Body of pancreas (tissue), 4 donors: Measurements from ENCODE around the gene OLFML1. TPM values are rescaled to one million over a fixed set of nuclear protein-coding genes. Genes with fewer than 3 reads are reported as not detected.
A peak's percentile ranks its signal among the peaks of the same experiment; 100 is the strongest.

Experiments
- ATAC-seq: fragments of 150-250 bp; one replicate; pipeline ENCODE4 v1.9.1; 2016
- DNase-seq, 4 donors: peaks; one replicate each; pipeline ENCODE4 v3.0.0-alpha.2; 2019
- H3K27ac ChIP-seq, 4 donors: fragments of 200-600 bp; sonication (generic); 1 replicate in 3 of 4; 2 replicates in 1 of 4; pipeline versions ENCODE4 v1.5.1 to v1.6.1; 2016 to 2019; ENCODE audit warnings: mild to moderate bottlenecking in 1 of 4, mixed read lengths in 1 of 4, moderate library complexity in 1 of 4
- H3K27me3 ChIP-seq, 2 donors: fragments of 200-600 bp; sonication (generic); one replicate each; pipeline ENCODE4 v1.6.0; 2016; ENCODE audit warnings: mild to moderate bottlenecking in 1 of 2
- H3K36me3 ChIP-seq, 2 donors: fragments of 200-600 bp; sonication (generic); replicated peaks in 1 of 2; 2 replicates each; pipeline ENCODE4 v1.5.1; 2016; ENCODE audit warnings: low read depth in 2 of 2; ENCODE audit not compliant: insufficient read depth in 1 of 2
- H3K4me1 ChIP-seq: fragments of 200-600 bp; sonication (generic); one replicate; pipeline ENCODE4 v1.6.0; 2016
- H3K4me3 ChIP-seq, 2 donors: fragments of 200-600 bp; sonication (generic); 1 replicate in 1 of 2; 2 replicates in 1 of 2; pipeline ENCODE4 v1.5.1; 2016 to 2019
- H3K9me3 ChIP-seq, 3 donors: fragments of 200-600 bp; sonication (generic); 1 replicate in 2 of 3; 2 replicates in 1 of 3; pipeline ENCODE4 v1.5.1; 2016
- CTCF ChIP-seq, 7 experiments: fragments of 450-650 bp in 4 of 7; fragments of 200-600 bp in 3 of 7; sonication (generic) in 3 of 7; IDR thresholded peaks; one replicate each; pipeline ENCODE4 v1.5.1; 2016 to 2019; ENCODE audit warnings: antibody characterized with exemption in 7 of 7
- POLR2A ChIP-seq, 3 donors: fragments of 450-650 bp; IDR thresholded peaks; one replicate each; pipeline ENCODE4 v1.6.1; 2016; ENCODE audit warnings: antibody characterized with exemption in 3 of 3, mild to moderate bottlenecking in 2 of 3
- WGBS, 2 donors: methylation state at CpG; one replicate each; pipeline ENCODE4 v1.1.5; 2017; 5-methylcytosine and 5-hydroxymethylcytosine counted together
- intact Hi-C: fragments of 100-400 bp; cut with DNase I; formaldehyde crosslinking; loops from one replicate; pipeline ENCODE4 v1.15.1; 2023
- total RNA-seq, 2 donors: library from RNA; depleted of rRNA; stranded (reverse); fragments of >200 nt; gene quantifications; one replicate each; pipeline ENCODE4 v1.1.0, GENCODE V29; 2016

Gene OLFML1
- total RNA-seq, 2 donors from 2014 or later = 2.3 to 3.6 TPM

GRCh38 chr11:7448201-7448600, 37.1 kb upstream of the OLFML1 start:
- Histone ChIP-seq H3K4me3 (no peak overlapping the region), H3K27me3 (no peaks in the 10 kb centered on the region)
- intact Hi-C loops = no loop called here

GRCh38 chr11:7449211-7449840, 36.0 kb upstream of the OLFML1 start:
- H3K4me3 ChIP-seq = no peak overlapping the region
- no peak for TF ChIP-seq CTCF (IDR thresholded peaks at IDR 0.05)
- H3K9me3 ChIP-seq = no peaks in the 10 kb centered on the region
- H3K36me3 ChIP-seq = no peaks in the 10 kb centered on the region
- H3K27ac ChIP-seq = no peak overlapping the region
- no peaks in the 10 kb centered on the region for H3K27me3 ChIP-seq
- intact Hi-C loops = no loop called here
- WGBS, 2 donors = 76 to 86% methylated on average over 3 of the region's 3 CpGs
- peak; percentile 30 for ATAC-seq
- DNase-seq = peak in 3 of 4 donors; percentile 23 to 52 (median 36)
- H3K4me1 ChIP-seq = peaks cover 12% of the 10 kb centered on the region

More at GRCh38 chr11:7448201-7448600, 37.1 kb upstream of the OLFML1 start:
- ATAC-seq (no peak), DNase-seq (no peak)
- 93 to 94% methylated on average over 12 of the region's 12 CpGs for WGBS, 2 donors
- Histone ChIP-seq H3K36me3 (no peaks in the 10 kb centered on the region), H3K9me3 (no peaks in the 10 kb centered on the region), H3K27ac (no peak overlapping the region), H3K4me1 (peaks cover 12% of the 10 kb centered on the region)
- TF ChIP-seq POLR2A (IDR thresholded peaks at IDR 0.05) = no peak
- TF ChIP-seq CTCF (IDR thresholded peaks at IDR 0.05) = no peak

GRCh38 chr11:7449841-7450214, 35.5 kb upstream of the OLFML1 start:
- DNase-seq (peak in 2 of 4 donors; percentile 16 to 44), ATAC-seq (peak; percentile 6)
- TF ChIP-seq CTCF (IDR thresholded peaks at IDR 0.05) (no peak), POLR2A (IDR thresholded peaks at IDR 0.05) (no peak)
- Histone ChIP-seq H3K9me3 (no peaks in the 10 kb centered on the region), H3K27ac (no peak overlapping the region), H3K27me3 (no peaks in the 10 kb centered on the region), H3K4me3 (no peak overlapping the region), H3K36me3 (no peaks in the 10 kb centered on the region), H3K4me1 (peaks cover 12% of the 10 kb centered on the region)
- 53 to 56% methylated on average over 4 of the region's 4 CpGs for WGBS, 2 donors
- intact Hi-C loops = no loop called here

DNA sequence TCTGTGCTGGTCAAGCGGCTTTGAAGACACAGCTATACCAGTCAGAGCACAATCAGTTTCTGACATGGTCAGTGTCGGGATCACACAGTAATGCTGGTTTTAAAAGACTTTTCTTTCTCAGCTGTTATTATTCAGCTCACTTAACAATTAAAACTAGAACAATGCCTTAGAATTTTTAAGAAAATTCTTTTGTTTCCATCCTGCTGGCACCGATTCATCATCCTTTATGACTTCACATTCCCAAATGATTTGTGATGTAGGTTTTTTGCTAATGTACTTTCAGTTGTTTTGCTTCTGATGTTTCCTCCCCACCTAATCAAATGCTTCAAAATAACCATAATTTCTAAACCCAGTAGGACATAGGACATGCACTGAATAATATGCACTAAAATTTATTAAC, 34.5 kb upstream of the OLFML1 start:
- intact Hi-C loops = no loop called here
- 86 to 92% methylated on average over 3 of the region's 3 CpGs for WGBS, 2 donors
- H3K27ac ChIP-seq = no peak overlapping the region
- H3K9me3 ChIP-seq = no peaks in the 10 kb centered on the region
- H3K4me1 ChIP-seq = peaks cover 9% of the 10 kb centered on the region
- TF ChIP-seq CTCF (IDR thresholded peaks at IDR 0.05) = no peak
- TF ChIP-seq POLR2A (IDR thresholded peaks at IDR 0.05) = no peak
- no peak for ATAC-seq
- no peak overlapping the region for H3K4me3 ChIP-seq
- H3K27me3 ChIP-seq = no peaks in the 10 kb centered on the region
- no peaks in the 10 kb centered on the region for H3K36me3 ChIP-seq
- DNase-seq = no peak

- no peak for TF ChIP-seq CTCF (IDR thresholded peaks at IDR 0.05)
- no peak for TF ChIP-seq POLR2A (IDR thresholded peaks at IDR 0.05)
- Histone ChIP-seq H3K4me1 (peaks cover 3% of the 10 kb centered on the region), H3K9me3 (no peaks in the 10 kb centered on the region), H3K36me3 (no peaks in the 10 kb centered on the region), H3K27ac (no peak overlapping the region), H3K27me3 (no peaks in the 10 kb centered on the region), H3K4me3 (no peak overlapping the region)
- no peak for ATAC-seq
- 87 to 88% methylated on average over 3 of the region's 3 CpGs for WGBS, 2 donors
- no peak for DNase-seq
- intact Hi-C loops = no loop called here
These were observed 33.8 kb upstream of the OLFML1 start for GRCh38 chr11:7451520-7451919.
